Effector memory CD4-positive, alpha-beta T cell (primary cell): ENCODE results near the gene NLRP6.

Source experiments
- DNase-seq, 3 donors: peaks; one replicate each; pipeline ENCODE4 v3.0.0-alpha.2; 2020
- H3K27ac ChIP-seq: 2 replicates; pipeline ENCODE4 v1.7.0; 2013; ENCODE audit warnings: mild to moderate bottlenecking, low read length, moderate library complexity; ENCODE audit not compliant: insufficient read depth, poor library complexity, severe bottlenecking
- H3K27me3 ChIP-seq: replicated peaks from 2 replicates; pipeline ENCODE4 v1.7.0; 2013; ENCODE audit warnings: mild to moderate bottlenecking, low read length; ENCODE audit not compliant: insufficient read depth, control insufficient read depth, poor library complexity, severe bottlenecking
- H3K36me3 ChIP-seq: 2 replicates; pipeline ENCODE4 v1.7.0; 2013; ENCODE audit warnings: mild to moderate bottlenecking, low read length, moderate library complexity; ENCODE audit not compliant: control insufficient read depth, insufficient read depth
- H3K4me1 ChIP-seq: 2 replicates; pipeline ENCODE4 v1.7.0; 2013; ENCODE audit warnings: low read length, mild to moderate bottlenecking; ENCODE audit not compliant: control insufficient read depth, insufficient read depth, poor library complexity, severe bottlenecking
- H3K4me3 ChIP-seq: 2 replicates; pipeline ENCODE4 v1.7.0; 2013; ENCODE audit warnings: low read length, low read depth, mild to moderate bottlenecking; ENCODE audit not compliant: insufficient read depth, poor library complexity, severe bottlenecking
- H3K9me3 ChIP-seq: 2 replicates; pipeline ENCODE4 v1.7.0; 2013; ENCODE audit warnings: mild to moderate bottlenecking, low read length, moderate library complexity; ENCODE audit not compliant: control insufficient read depth

NLRP6 gene

GRCh38 chr11:293271-293851, 15.2 kb downstream of the NLRP6 start:
- peaks cover 28% of the 10 kb centered on the region for H3K36me3 ChIP-seq
- no peak for DNase-seq
- no peak overlapping the region for H3K27ac ChIP-seq
- no peaks in the 10 kb centered on the region for H3K9me3 ChIP-seq
- peaks cover 16% of the 10 kb centered on the region for H3K4me1 ChIP-seq
- no peaks in the 10 kb centered on the region for H3K27me3 ChIP-seq
- H3K4me3 ChIP-seq = no peak overlapping the region

DNA sequence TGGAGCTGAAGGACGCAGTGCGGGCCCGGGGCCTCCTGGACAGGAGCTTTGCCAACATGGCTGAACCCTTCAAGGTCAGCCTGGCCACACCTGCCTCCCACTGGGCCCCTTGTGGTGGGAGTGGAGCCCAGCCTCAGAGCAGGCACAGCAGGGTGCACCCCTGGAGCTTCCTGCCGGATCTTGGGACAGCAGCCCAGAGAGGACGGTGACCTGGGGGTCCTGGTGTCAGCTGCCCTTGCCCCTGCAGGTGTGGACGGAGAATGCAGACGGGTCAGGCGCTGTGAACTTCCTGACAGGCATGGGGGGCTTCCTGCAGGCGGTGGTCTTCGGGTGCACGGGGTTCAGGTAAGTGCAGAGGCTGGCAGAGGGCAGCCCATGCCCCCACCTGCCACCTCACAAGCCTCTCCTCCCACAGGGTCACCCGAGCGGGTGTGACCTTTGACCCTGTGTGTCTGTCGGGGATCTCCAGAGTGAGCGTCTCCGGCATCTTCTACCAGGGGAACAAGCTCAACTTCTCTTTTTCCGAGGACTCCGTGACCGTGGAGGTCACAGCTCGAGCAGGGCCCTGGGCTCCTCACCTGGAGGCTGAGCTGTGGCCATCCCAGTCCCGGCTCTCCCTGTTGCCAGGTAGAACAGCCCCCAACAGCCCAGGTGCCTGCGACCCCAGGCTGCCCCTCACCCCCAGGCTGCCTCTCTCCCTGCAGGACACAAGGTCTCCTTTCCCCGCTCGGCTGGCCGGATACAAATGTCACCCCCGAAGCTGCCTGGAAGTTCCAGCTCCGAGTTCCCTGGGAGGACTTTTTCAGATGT, 15.8 kb downstream of the NLRP6 start:
- H3K27ac ChIP-seq = no peak overlapping the region
- peaks cover 28% of the 10 kb centered on the region for H3K36me3 ChIP-seq
- H3K4me3 ChIP-seq = no peak overlapping the region
- DNase-seq = no peak
- H3K4me1 ChIP-seq = peaks cover 17% of the 10 kb centered on the region
- H3K9me3 ChIP-seq = no peaks in the 10 kb centered on the region
- H3K27me3 ChIP-seq = no peaks in the 10 kb centered on the region

GRCh38 chr11:294780-295179, 16.6 kb downstream of the NLRP6 start:
- no peak for DNase-seq

GRCh38 chr11:295351-296170, 17.4 kb downstream of the NLRP6 start:
- no peak for DNase-seq

More at GRCh38 chr11:294780-295179, 16.6 kb downstream of the NLRP6 start:
- no peak overlapping the region for H3K27ac ChIP-seq
- H3K4me1 ChIP-seq = peaks cover 17% of the 10 kb centered on the region
- H3K36me3 ChIP-seq = peaks cover 28% of the 10 kb centered on the region
- H3K27me3 ChIP-seq = no peaks in the 10 kb centered on the region
- H3K9me3 ChIP-seq = no peaks in the 10 kb centered on the region
- no peak overlapping the region for H3K4me3 ChIP-seq

GRCh38 chr11:296171-297050, 18.2 kb downstream of the NLRP6 start:
- Histone ChIP-seq H3K27me3 (no peaks in the 10 kb centered on the region), H3K36me3 (peaks cover 21% of the 10 kb centered on the region), H3K4me1 (peaks cover 17% of the 10 kb centered on the region), H3K4me3 (no peak overlapping the region), H3K9me3 (no peaks in the 10 kb centered on the region), H3K27ac (peak overlapping the region; percentile 22)
- DNase-seq = no peak

More at GRCh38 chr11:295351-296170, 17.4 kb downstream of the NLRP6 start:
- Histone ChIP-seq H3K27ac (no peak overlapping the region), H3K9me3 (no peaks in the 10 kb centered on the region), H3K27me3 (no peaks in the 10 kb centered on the region), H3K36me3 (peaks cover 22% of the 10 kb centered on the region), H3K4me1 (peaks cover 17% of the 10 kb centered on the region), H3K4me3 (no peak overlapping the region)

DNA sequence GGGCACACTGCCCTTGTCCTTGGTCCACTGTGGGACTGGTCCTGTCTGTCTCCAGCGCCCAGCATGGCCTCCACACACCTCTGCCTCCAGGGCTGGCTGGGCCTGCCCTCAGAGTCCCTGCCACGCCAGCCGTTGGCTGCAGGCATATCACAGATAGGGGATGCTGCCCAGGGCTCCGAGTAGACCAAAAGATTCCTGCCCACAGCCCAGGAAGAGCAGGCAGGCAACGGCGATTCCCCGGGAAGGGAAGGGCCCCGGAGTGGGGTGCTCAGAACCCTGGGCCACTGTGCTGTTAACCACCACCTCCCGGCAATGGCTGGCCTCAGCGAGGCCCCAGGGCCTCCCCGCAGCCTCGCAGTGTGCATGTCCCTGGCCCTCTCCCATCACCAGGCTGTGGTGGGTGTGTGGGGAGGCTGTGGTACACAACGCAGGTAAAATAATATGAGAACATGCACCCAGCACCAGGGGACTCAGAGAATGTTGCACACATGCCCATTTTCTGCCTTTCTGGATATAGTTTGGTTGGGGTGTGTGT, 18.9 kb downstream of the NLRP6 start:
- Histone ChIP-seq H3K27me3 (no peaks in the 10 kb centered on the region), H3K9me3 (no peaks in the 10 kb centered on the region), H3K4me3 (no peak overlapping the region), H3K27ac (peak overlapping the region; percentile 22), H3K4me1 (peaks cover 17% of the 10 kb centered on the region), H3K36me3 (peaks cover 21% of the 10 kb centered on the region)
- no peak for DNase-seq

GRCh38 chr11:297586-298405, 19.6 kb downstream of the NLRP6 start:
- Histone ChIP-seq H3K36me3 (peaks cover 15% of the 10 kb centered on the region), H3K27me3 (no peaks in the 10 kb centered on the region), H3K9me3 (no peaks in the 10 kb centered on the region), H3K4me3 (no peak overlapping the region), H3K4me1 (peaks cover 17% of the 10 kb centered on the region), H3K27ac (no peak overlapping the region)
- peak in 1 of 3 donors; percentile 39 for DNase-seq

DNA sequence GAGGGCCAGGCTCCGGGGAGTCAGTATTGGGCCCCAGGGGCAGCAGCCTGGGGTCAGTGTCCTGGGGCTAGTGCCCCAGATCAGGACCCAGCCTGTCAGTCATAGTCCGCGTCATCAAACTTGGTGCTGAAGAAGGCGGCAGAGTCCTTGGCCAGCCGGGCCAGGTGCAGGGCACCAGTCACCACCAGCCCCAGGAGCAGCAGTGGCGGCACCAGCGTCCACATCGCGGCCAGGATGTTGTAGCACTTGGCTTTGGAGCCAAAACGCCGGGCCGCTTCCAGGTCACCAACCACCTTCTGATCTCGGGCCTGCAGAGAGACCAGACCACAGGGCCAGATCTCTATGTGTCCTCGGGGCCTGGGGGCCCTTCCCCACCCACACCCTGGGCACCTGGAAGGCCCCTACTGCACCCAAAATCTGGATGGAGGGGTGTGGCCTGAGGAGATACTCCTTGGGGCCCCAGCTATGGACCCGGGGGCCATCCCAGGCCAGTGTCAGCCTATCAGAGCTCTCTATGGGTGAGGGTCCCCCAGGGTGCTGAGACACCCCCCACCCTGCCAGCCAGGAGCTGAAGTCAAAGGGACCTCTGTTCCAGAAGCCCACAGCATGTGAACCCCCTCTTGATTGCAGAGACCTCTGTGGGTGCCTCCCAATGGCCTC, 20.3 kb downstream of the NLRP6 start:
- H3K4me3 ChIP-seq = no peak overlapping the region
- no peaks in the 10 kb centered on the region for H3K27me3 ChIP-seq
- H3K4me1 ChIP-seq = peaks cover 17% of the 10 kb centered on the region
- H3K36me3 ChIP-seq = peaks cover 8% of the 10 kb centered on the region
- no peak overlapping the region for H3K27ac ChIP-seq
- no peaks in the 10 kb centered on the region for H3K9me3 ChIP-seq
- DNase-seq = no peak
